Body of pancreas (tissue), 4 donors: ENCODE results near the gene SLC7A4. TPM values are rescaled to one million over a fixed set of nuclear protein-coding genes. Genes with fewer than 3 reads are reported as not detected.

Source experiments
- ATAC-seq: fragments of 150-250 bp; one replicate; pipeline ENCODE4 v1.9.1; 2016
- DNase-seq, 4 donors: peaks; one replicate each; pipeline ENCODE4 v3.0.0-alpha.2; 2019
- H3K27ac ChIP-seq, 4 donors: fragments of 200-600 bp; sonication (generic); 1 replicate in 3 of 4; 2 replicates in 1 of 4; pipeline versions ENCODE4 v1.5.1 to v1.6.1; 2016 to 2019; ENCODE audit warnings: mild to moderate bottlenecking in 1 of 4, mixed read lengths in 1 of 4, moderate library complexity in 1 of 4
- H3K27me3 ChIP-seq, 2 donors: fragments of 200-600 bp; sonication (generic); one replicate each; pipeline ENCODE4 v1.6.0; 2016; ENCODE audit warnings: mild to moderate bottlenecking in 1 of 2
- H3K36me3 ChIP-seq, 2 donors: fragments of 200-600 bp; sonication (generic); replicated peaks in 1 of 2; 2 replicates each; pipeline ENCODE4 v1.5.1; 2016; ENCODE audit warnings: low read depth in 2 of 2; ENCODE audit not compliant: insufficient read depth in 1 of 2
- H3K4me1 ChIP-seq: fragments of 200-600 bp; sonication (generic); one replicate; pipeline ENCODE4 v1.6.0; 2016
- H3K4me3 ChIP-seq, 2 donors: fragments of 200-600 bp; sonication (generic); 1 replicate in 1 of 2; 2 replicates in 1 of 2; pipeline ENCODE4 v1.5.1; 2016 to 2019
- H3K9me3 ChIP-seq, 3 donors: fragments of 200-600 bp; sonication (generic); 1 replicate in 2 of 3; 2 replicates in 1 of 3; pipeline ENCODE4 v1.5.1; 2016
- CTCF ChIP-seq, 7 experiments: fragments of 450-650 bp in 4 of 7; fragments of 200-600 bp in 3 of 7; sonication (generic) in 3 of 7; IDR thresholded peaks; one replicate each; pipeline ENCODE4 v1.5.1; 2016 to 2019; ENCODE audit warnings: antibody characterized with exemption in 7 of 7
- POLR2A ChIP-seq, 3 donors: fragments of 450-650 bp; IDR thresholded peaks; one replicate each; pipeline ENCODE4 v1.6.1; 2016; ENCODE audit warnings: antibody characterized with exemption in 3 of 3, mild to moderate bottlenecking in 2 of 3
- WGBS, 2 donors: methylation state at CpG; one replicate each; pipeline ENCODE4 v1.1.5; 2017; 5-methylcytosine and 5-hydroxymethylcytosine counted together
- intact Hi-C: fragments of 100-400 bp; cut with DNase I; formaldehyde crosslinking; loops from one replicate; pipeline ENCODE4 v1.15.1; 2023
- total RNA-seq, 2 donors: library from RNA; depleted of rRNA; stranded (reverse); fragments of >200 nt; gene quantifications; one replicate each; pipeline ENCODE4 v1.1.0, GENCODE V29; 2016

Gene SLC7A4
- total RNA-seq, 2 donors from 2014 or later = 1.3 to 1.8 TPM

GRCh38 chr22:20991252-20992055 is 40.9 kb downstream of the SLC7A4 start:
- H3K36me3 ChIP-seq = peaks cover 8 to 11% of the 10 kb centered on the region in 2 donors

GRCh38 chr22:20990184-20991180 is 41.9 kb downstream of the SLC7A4 start:
- no peaks in the 10 kb centered on the region for H3K4me1 ChIP-seq
- no peak for ATAC-seq
- WGBS, 2 donors = 66 to 70% methylated on average over 19 to 21 of the region's 21 CpGs
- no peak for TF ChIP-seq POLR2A (IDR thresholded peaks at IDR 0.05)
- no peak for TF ChIP-seq CTCF (IDR thresholded peaks at IDR 0.05)
- intact Hi-C loops = no loop called here
- H3K4me3 ChIP-seq = no peak overlapping the region
- peaks cover 8 to 11% of the 10 kb centered on the region in 2 donors for H3K36me3 ChIP-seq
- H3K9me3 ChIP-seq = no peaks in the 10 kb centered on the region
- DNase-seq = no peak
- no peaks in the 10 kb centered on the region for H3K27me3 ChIP-seq
- no peak overlapping the region for H3K27ac ChIP-seq

More at GRCh38 chr22:20991252-20992055, 40.9 kb downstream of the SLC7A4 start:
- no peak for ATAC-seq
- no peaks in the 10 kb centered on the region for H3K27me3 ChIP-seq
- no peak overlapping the region for H3K4me3 ChIP-seq
- intact Hi-C loops = no loop called here
- H3K27ac ChIP-seq = no peak overlapping the region
- TF ChIP-seq POLR2A (IDR thresholded peaks at IDR 0.05) (no peak), CTCF (IDR thresholded peaks at IDR 0.05) (no peak)
- WGBS, 2 donors = 82 to 91% methylated on average over 5 to 23 of the region's 24 CpGs
- H3K4me1 ChIP-seq = no peaks in the 10 kb centered on the region
- no peaks in the 10 kb centered on the region for H3K9me3 ChIP-seq
- no peak for DNase-seq

GRCh38 chr22:20989323-20990138 is 42.8 kb downstream of the SLC7A4 start:
- no peak for DNase-seq
- no peak for ATAC-seq
- Histone ChIP-seq H3K4me1 (no peaks in the 10 kb centered on the region), H3K27ac (no peak overlapping the region), H3K27me3 (no peaks in the 10 kb centered on the region), H3K36me3 (peaks cover 7 to 11% of the 10 kb centered on the region in 2 donors), H3K9me3 (no peaks in the 10 kb centered on the region), H3K4me3 (no peak overlapping the region)
- WGBS, 2 donors = 75 to 87% methylated on average over 15 of the region's 17 CpGs
- intact Hi-C loops = no loop called here
- TF ChIP-seq CTCF (IDR thresholded peaks at IDR 0.05) (no peak), POLR2A (IDR thresholded peaks at IDR 0.05) (no peak)

GRCh38 chr22:20988573-20989322 is 43.6 kb downstream of the SLC7A4 start:
- ATAC-seq (no peak), DNase-seq (no peak)
- Histone ChIP-seq H3K27me3 (no peaks in the 10 kb centered on the region), H3K4me1 (no peaks in the 10 kb centered on the region), H3K4me3 (no peak overlapping the region), H3K9me3 (no peaks in the 10 kb centered on the region), H3K27ac (no peak overlapping the region), H3K36me3 (peaks cover 5 to 11% of the 10 kb centered on the region in 2 donors)
- intact Hi-C loops = no loop called here
- TF ChIP-seq CTCF (IDR thresholded peaks at IDR 0.05) (no peak), POLR2A (IDR thresholded peaks at IDR 0.05) (no peak)
- 90 to 93% methylated on average over 10 to 16 of the region's 16 CpGs for WGBS, 2 donors
